Spleen (tissue), 11 donors: ENCODE data around the gene PPP5C. TPM values are rescaled to one million over a fixed set of nuclear protein-coding genes. Genes with fewer than 3 reads are reported as not detected.
"Not testable (repeated sequence)": the region's sequence is repeated elsewhere in the genome, so short reads cannot be mapped to it uniquely, and the experiment has no call there.

ENCODE experiments used
- DNase-seq: peaks from one replicate; pipeline ENCODE4 v3.0.0-alpha.2; 2020
- H3K27ac ChIP-seq, 8 donors: fragments of 200-600 bp; sonication (generic) in 7 of 8; 1 replicate in 4 of 8; 2 replicates in 4 of 8; pipeline versions ENCODE4 v1.5.0 to v1.8.0; 2016 to 2021; ENCODE audit warnings: inconsistent platforms in 4 of 8, mild to moderate bottlenecking in 4 of 8, moderate library complexity in 1 of 8
- H3K27me3 ChIP-seq, 7 donors: fragments of 200-600 bp; sonication (generic) in 6 of 7; replicated peaks in 1 of 7; 1 replicate in 4 of 7; 2 replicates in 3 of 7; pipeline versions ENCODE4 v1.5.0 to v1.8.0; 2016 to 2021; ENCODE audit warnings: inconsistent platforms in 3 of 7, mild to moderate bottlenecking in 1 of 7
- H3K36me3 ChIP-seq, 6 donors: fragments of 200-600 bp; sonication (generic) in 5 of 6; 1 replicate in 4 of 6; 2 replicates in 2 of 6; pipeline versions ENCODE4 v1.5.0 to v1.8.0; 2016 to 2021; ENCODE audit warnings: inconsistent platforms in 2 of 6
- H3K4me1 ChIP-seq, 6 donors: fragments of 200-600 bp; sonication (generic) in 5 of 6; 1 replicate in 3 of 6; 2 replicates in 3 of 6; pipeline versions ENCODE4 v1.5.0 to v1.8.0; 2016 to 2021; ENCODE audit warnings: inconsistent platforms in 3 of 6
- H3K4me3 ChIP-seq, 8 donors: fragments of 200-600 bp; sonication (generic) in 7 of 8; 1 replicate in 4 of 8; 2 replicates in 4 of 8; pipeline versions ENCODE4 v1.5.0 to v1.8.0; 2016 to 2021; ENCODE audit warnings: inconsistent platforms in 4 of 8, mild to moderate bottlenecking in 4 of 8, moderate library complexity in 2 of 8
- H3K9me3 ChIP-seq, 8 donors: fragments of 200-600 bp; sonication (generic) in 7 of 8; 1 replicate in 4 of 8; 2 replicates in 4 of 8; pipeline versions ENCODE4 v1.5.0 to v1.8.0; 2016 to 2021; ENCODE audit warnings: inconsistent platforms in 4 of 8
- CTCF ChIP-seq, 11 experiments: fragments of 200-600 bp in 7 of 11; fragments of 450-650 bp in 4 of 11; sonication (generic) in 4 of 11; IDR thresholded peaks in 8 of 11; conservative IDR thresholded peaks in 3 of 11; 1 replicate in 7 of 11; 2 replicates in 4 of 11; pipeline versions ENCODE4 v1.4.0 to v1.8.0; 2016 to 2021; ENCODE audit warnings: antibody characterized with exemption in 11 of 11, inconsistent platforms in 4 of 11, mild to moderate bottlenecking in 1 of 11
- POLR2A ChIP-seq, 3 donors: fragments of 450-650 bp; IDR thresholded peaks; one replicate each; pipeline ENCODE4 v1.5.1; 2017; ENCODE audit warnings: antibody characterized with exemption in 3 of 3, mild to moderate bottlenecking in 1 of 3
- POLR2AphosphoS5 ChIP-seq, 3 donors: sonication (generic); formaldehyde crosslinking; IDR thresholded peaks; one replicate each; pipeline ENCODE4 v1.5.1; 2017; ENCODE audit warnings: antibody characterized with exemption in 3 of 3
- WGBS, 5 donors: extraction: QIAGEN DNeasy Blood & Tissue Kit in 3 of 5; methylation state at CpG; one replicate each; pipeline versions ENCODE4 v1.1.5 to v1.1.7; 2013 to 2018; 5-methylcytosine and 5-hydroxymethylcytosine counted together
- intact Hi-C: fragments of 100-400 bp; cut with DNase I; formaldehyde crosslinking; loops from one replicate; pipeline ENCODE4 v1.15.0; 2023; ENCODE audit warnings: low total_unique reads
- polyA plus RNA-seq, 3 donors: library from polyadenylated mRNA; stranded (reverse); fragments of 200-250 nt; gene quantifications; one replicate each; pipeline ENCODE4 v1.2.1, GENCODE V29; 2013
- total RNA-seq, 7 donors: library from RNA; depleted of rRNA in 3 of 7; stranded (reverse); fragments of >200 nt in 3 of 7; fragmentation: NEBNext Ultra II Directional in 4 of 7; extraction: Animal tissue kit (Norgen Biotek cat#: 25700) in 4 of 7; gene quantifications; one replicate each; pipeline versions ENCODE4 v1.1.0 to v1.2.1, GENCODE V29; 2016 to 2021
- donor health status: healthy with polysubstance abuse.
- donor health status: DM: no; HTN: no; CAD: no; lungs with moderate emphysema.
- donor health status: DM: no; HTN: no; CAD: no.
- donor health status: Bipolar disorder and iron deficiency.
- donor health status: healthy.
- donor health status: DM: no; HTN: no; CAD: no.
- donor health status: DM: yes; HTN: yes; CAD: no.

PPP5C gene
- total and polyA plus RNA-seq, 10 donors: 26.5 to 87.3 (median 68.6) TPM

- TF ChIP-seq POLR2AphosphoS5 (IDR thresholded peaks at IDR 0.05): peak in 2 of 3 donors; percentile 55
- H3K4me3 ChIP-seq: peak overlapping the region in 6 of 8 donors; percentile 6 to 53 (median 14)
- H3K9me3 ChIP-seq, intact Hi-C loops, H3K36me3 ChIP-seq: not testable (repeated sequence)
- H3K27me3 ChIP-seq: peaks cover 0 to 82% (median 37%) of the 10 kb centered on the region in 7 donors
- 26 to 35% (median 29%) methylated on average over 43 to 53 of the region's 53 CpGs for WGBS, 5 donors
- peak; percentile 83 for DNase-seq
- H3K4me1 ChIP-seq: peaks cover 3 to 43% (median 25%) of the 10 kb centered on the region in 6 donors
- peak overlapping the region in 5 of 8 donors; percentile 7 to 56 (median 17) for H3K27ac ChIP-seq
Measured at GRCh38 chr19:46415804-46416709, 69.2 kb downstream of the PPP5C start.

- Histone ChIP-seq H3K27me3 (peaks cover 0 to 81% (median 10%) of the 10 kb centered on the region in 7 donors), H3K27ac (no peak overlapping the region), H3K36me3 (no peaks in the 10 kb centered on the region), H3K4me3 (no peak overlapping the region), H3K4me1 (peaks cover 0 to 16% (median 12%) of the 10 kb centered on the region in 6 donors), H3K9me3 (no peaks in the 10 kb centered on the region)
- TF ChIP-seq CTCF (IDR thresholded peaks at IDR 0.05 in 8 of 11, conservative IDR thresholded peaks at IDR 0.05 in 3 of 11): no peak
- TF ChIP-seq POLR2AphosphoS5 (IDR thresholded peaks at IDR 0.05): no peak
- no peak for TF ChIP-seq POLR2A (IDR thresholded peaks at IDR 0.05)
- intact Hi-C loops: no loop called here
- 82 to 92% (median 89%) methylated on average over 7 of the region's 7 CpGs for WGBS, 5 donors
- peak; percentile 22 for DNase-seq
Measured at GRCh38 chr19:46420056-46420455, 73.2 kb downstream of the PPP5C start.

DNA sequence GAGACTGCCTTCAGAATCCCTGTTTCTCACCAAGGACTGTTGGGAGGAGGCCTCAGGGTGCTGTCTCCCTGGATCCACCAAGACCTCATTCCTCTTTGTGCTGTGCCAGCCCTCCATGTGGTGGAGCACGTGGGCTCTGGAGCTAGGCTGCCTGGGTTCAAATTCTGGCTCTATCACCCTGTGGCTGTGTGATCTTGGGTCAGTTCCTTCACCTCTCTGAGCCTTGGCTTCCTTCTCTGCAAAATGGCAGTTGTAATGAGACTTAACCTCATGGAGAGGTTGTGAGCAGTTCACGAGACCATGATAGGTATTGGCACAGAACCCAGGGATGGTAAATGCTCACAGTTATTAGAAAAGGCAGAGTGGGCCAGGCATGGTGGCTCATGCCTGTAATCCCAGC, 75.5 kb downstream of the PPP5C start:
- Histone ChIP-seq H3K4me3 (no peak overlapping the region), H3K27ac (no peak overlapping the region), H3K4me1 (peaks cover 4 to 15% (median 11%) of the 10 kb centered on the region in 6 donors), H3K9me3 (no peaks in the 10 kb centered on the region), H3K27me3 (peaks cover 0 to 81% (median 17%) of the 10 kb centered on the region in 7 donors), H3K36me3 (no peaks in the 10 kb centered on the region)
- DNase-seq: peak; percentile 12
- TF ChIP-seq POLR2A (IDR thresholded peaks at IDR 0.05): no peak
- no peak for TF ChIP-seq CTCF (IDR thresholded peaks at IDR 0.05 in 8 of 11, conservative IDR thresholded peaks at IDR 0.05 in 3 of 11)
- no peak for TF ChIP-seq POLR2AphosphoS5 (IDR thresholded peaks at IDR 0.05)
- 62 to 82% (median 73%) methylated on average over 2 of the region's 2 CpGs for WGBS, 5 donors
- intact Hi-C loops: no loop called here

DNA sequence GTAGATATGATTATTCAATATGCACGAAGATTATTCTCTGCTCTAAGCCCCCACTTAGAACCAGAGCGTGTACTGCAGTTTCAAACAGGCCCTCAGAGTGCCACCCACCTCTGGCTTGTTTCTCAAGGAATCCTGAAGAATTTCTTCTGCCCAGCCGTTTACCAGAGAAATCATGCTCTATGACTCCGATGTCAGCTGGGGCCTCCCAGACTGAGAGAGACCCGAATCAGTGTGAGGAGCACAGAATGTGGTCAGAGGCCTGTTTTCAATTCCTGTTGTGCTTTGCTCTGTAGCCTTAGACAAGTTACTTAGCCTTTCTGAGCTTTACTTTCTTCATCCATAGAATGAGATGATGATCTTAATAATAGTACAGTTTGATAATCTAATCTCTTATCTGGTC, 76.3 kb downstream of the PPP5C start:
- H3K4me1 ChIP-seq: peaks cover 4 to 21% (median 11%) of the 10 kb centered on the region in 6 donors

More for the DNA sequence above, 76.3 kb downstream of the PPP5C start:
- Histone ChIP-seq H3K4me3 (no peak overlapping the region), H3K9me3 (no peaks in the 10 kb centered on the region), H3K36me3 (no peaks in the 10 kb centered on the region), H3K27me3 (peaks cover 0 to 86% (median 24%) of the 10 kb centered on the region in 7 donors), H3K27ac (no peak overlapping the region)
- no peak for TF ChIP-seq POLR2A (IDR thresholded peaks at IDR 0.05)
- no peak for TF ChIP-seq CTCF (IDR thresholded peaks at IDR 0.05 in 8 of 11, conservative IDR thresholded peaks at IDR 0.05 in 3 of 11)
- TF ChIP-seq POLR2AphosphoS5 (IDR thresholded peaks at IDR 0.05): no peak
- intact Hi-C loops: no loop called here
- DNase-seq: no peak
- 56 to 82% (median 76%) methylated on average over 5 of the region's 5 CpGs for WGBS, 5 donors
